Psoas muscle (tissue), 8 donors: ENCODE measurements around the gene DOCK2. TPM values are rescaled to one million over a fixed set of nuclear protein-coding genes. Genes with fewer than 3 reads are reported as not detected.

Source experiments
- ATAC-seq, 4 donors: fragments of 200-7000 bp; cut with Tn5 transposase; one replicate each; pipeline ENCODE4 v1.9.1; 2020; ENCODE audit warnings: moderate library complexity in 3 of 4, mild to moderate bottlenecking in 2 of 4
- DNase-seq, 2 donors: peaks; one replicate each; pipeline ENCODE4 v3.0.0-alpha.2; 2020
- H3K27ac ChIP-seq: fragments of 200-600 bp; one replicate; pipeline ENCODE4 v1.8.0; 2022
- H3K27me3 ChIP-seq, 3 donors: fragments of 200-600 bp in 1 of 3; one replicate each; pipeline versions ENCODE4 v1.6.1 to v1.8.0; 2013 to 2022; ENCODE audit warnings: low read length in 2 of 3, mild to moderate bottlenecking in 2 of 3, moderate library complexity in 1 of 3; ENCODE audit not compliant: insufficient read depth in 3 of 3
- H3K36me3 ChIP-seq, 2 donors: fragments of 200-600 bp in 1 of 2; one replicate each; pipeline versions ENCODE4 v1.6.1 to v1.8.0; 2013 to 2022; ENCODE audit warnings: low read depth in 1 of 2, mild to moderate bottlenecking in 1 of 2, moderate library complexity in 1 of 2; ENCODE audit not compliant: insufficient read depth in 1 of 2
- H3K4me1 ChIP-seq: fragments of 200-600 bp; one replicate; pipeline ENCODE4 v1.8.0; 2022
- H3K4me3 ChIP-seq: fragments of 200-600 bp; one replicate; pipeline ENCODE4 v1.8.0; 2022; ENCODE audit warnings: mild to moderate bottlenecking
- H3K9me3 ChIP-seq: fragments of 200-600 bp; one replicate; pipeline ENCODE4 v1.8.0; 2022
- WGBS, 3 donors: extraction: QIAGEN DNeasy Blood & Tissue Kit; methylation state at CpG; one replicate each; pipeline versions ENCODE4 v1.1.6 to v1.1.7; 2013; 5-methylcytosine and 5-hydroxymethylcytosine counted together
- intact Hi-C, 2 donors: fragments of 100-400 bp; cut with DNase I; formaldehyde crosslinking; loops; one replicate each; pipeline versions ENCODE4 v1.11.0 to v1.14.2; 2022
- polyA plus RNA-seq, 3 donors: library from polyadenylated mRNA; stranded (reverse); fragments of 200-250 nt; gene quantifications; one replicate each; pipeline ENCODE4 v1.2.3, GENCODE V29; 2013
- total RNA-seq, 4 donors: library from RNA; stranded (reverse); fragmentation: NEBNext Ultra II Directional in 2 of 4; extraction: Animal tissue kit (Norgen Biotek cat#: 25700) in 2 of 4; gene quantifications; one replicate each; pipeline versions ENCODE4 v1.2.1 to v1.2.4, GENCODE V29; 2021 to 2023
- TF ChIP-seq, protein P1 (sequence below): fragments of 200-600 bp; IDR thresholded peaks from one replicate; pipeline ENCODE4 v1.8.0; 2022; ENCODE audit warnings: antibody characterized with exemption
- donor health status: healthy with polysubstance abuse.
- donor health status: DM: no; HTN: no; CAD: no; lungs with moderate emphysema.
- donor health status: Bipolar disorder and iron deficiency.
- donor health status: healthy.
- donor health status: DM: yes; HTN: yes; CAD: no.
- donor health status: DM: no; HTN: no; CAD: no.
- donor health status: DM: no; HTN: no; CAD: no.
- donor health status: DM: yes; HTN: yes; CAD: no.

Gene DOCK2
- total and polyA plus RNA-seq, 7 donors: 0.37 to 4.4 (median 3.5) TPM

DNA sequence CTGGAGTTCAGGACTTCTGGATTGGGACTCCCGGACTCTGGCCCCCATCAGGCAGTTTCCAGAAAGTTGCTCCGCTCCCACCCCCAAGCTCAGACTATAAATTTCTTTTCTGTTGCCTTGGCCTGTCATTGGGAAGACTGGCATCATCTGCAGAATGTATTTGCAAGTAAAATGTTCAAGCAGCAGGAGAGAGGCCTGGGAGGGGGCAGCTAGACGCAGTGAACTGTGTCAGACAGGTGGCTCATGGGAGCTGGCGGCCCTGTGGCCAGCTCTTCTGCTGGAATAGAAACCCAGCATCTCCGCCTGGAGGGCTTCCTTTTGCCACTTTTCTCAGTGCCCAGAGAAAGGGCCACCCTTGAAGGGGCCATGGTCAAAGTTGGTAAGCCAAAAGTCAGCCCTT, 327.2 kb downstream of the DOCK2 start:
- Histone ChIP-seq H3K4me1 (no peaks in the 10 kb centered on the region), H3K9me3 (no peaks in the 10 kb centered on the region), H3K36me3 (no peaks in the 10 kb centered on the region), H3K27ac (no peak overlapping the region), H3K27me3 (no peaks in the 10 kb centered on the region), H3K4me3 (no peak overlapping the region)
- intact Hi-C loops: no loop called here
- ATAC-seq: no peak
- WGBS, 3 donors: 62 to 82% (median 70%) methylated on average over 5 of the region's 5 CpGs
- DNase-seq: no peak
- TF ChIP-seq, protein P1, sequence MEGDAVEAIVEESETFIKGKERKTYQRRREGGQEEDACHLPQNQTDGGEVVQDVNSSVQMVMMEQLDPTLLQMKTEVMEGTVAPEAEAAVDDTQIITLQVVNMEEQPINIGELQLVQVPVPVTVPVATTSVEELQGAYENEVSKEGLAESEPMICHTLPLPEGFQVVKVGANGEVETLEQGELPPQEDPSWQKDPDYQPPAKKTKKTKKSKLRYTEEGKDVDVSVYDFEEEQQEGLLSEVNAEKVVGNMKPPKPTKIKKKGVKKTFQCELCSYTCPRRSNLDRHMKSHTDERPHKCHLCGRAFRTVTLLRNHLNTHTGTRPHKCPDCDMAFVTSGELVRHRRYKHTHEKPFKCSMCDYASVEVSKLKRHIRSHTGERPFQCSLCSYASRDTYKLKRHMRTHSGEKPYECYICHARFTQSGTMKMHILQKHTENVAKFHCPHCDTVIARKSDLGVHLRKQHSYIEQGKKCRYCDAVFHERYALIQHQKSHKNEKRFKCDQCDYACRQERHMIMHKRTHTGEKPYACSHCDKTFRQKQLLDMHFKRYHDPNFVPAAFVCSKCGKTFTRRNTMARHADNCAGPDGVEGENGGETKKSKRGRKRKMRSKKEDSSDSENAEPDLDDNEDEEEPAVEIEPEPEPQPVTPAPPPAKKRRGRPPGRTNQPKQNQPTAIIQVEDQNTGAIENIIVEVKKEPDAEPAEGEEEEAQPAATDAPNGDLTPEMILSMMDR: no peak

DNA sequence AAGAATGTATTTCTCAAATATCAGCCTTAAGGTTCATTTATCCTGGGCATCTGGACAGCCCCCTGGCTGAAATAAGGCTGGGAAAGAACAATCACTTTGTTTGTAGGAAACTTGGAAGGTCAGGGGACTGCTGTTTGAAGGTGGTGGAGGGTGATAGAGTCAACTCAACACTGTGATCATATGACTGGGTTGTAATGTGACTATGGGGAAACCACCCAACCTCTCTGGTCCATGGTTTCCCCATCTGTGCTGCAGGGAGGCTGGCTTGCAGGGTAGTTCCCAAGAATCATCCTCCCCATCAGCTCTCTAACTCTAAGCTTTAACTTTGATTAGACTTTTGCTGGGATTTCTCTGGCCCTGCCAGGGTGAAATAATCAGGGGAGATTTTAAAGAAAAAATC, 333.3 kb downstream of the DOCK2 start:
- intact Hi-C loops: no loop called here

DNA sequence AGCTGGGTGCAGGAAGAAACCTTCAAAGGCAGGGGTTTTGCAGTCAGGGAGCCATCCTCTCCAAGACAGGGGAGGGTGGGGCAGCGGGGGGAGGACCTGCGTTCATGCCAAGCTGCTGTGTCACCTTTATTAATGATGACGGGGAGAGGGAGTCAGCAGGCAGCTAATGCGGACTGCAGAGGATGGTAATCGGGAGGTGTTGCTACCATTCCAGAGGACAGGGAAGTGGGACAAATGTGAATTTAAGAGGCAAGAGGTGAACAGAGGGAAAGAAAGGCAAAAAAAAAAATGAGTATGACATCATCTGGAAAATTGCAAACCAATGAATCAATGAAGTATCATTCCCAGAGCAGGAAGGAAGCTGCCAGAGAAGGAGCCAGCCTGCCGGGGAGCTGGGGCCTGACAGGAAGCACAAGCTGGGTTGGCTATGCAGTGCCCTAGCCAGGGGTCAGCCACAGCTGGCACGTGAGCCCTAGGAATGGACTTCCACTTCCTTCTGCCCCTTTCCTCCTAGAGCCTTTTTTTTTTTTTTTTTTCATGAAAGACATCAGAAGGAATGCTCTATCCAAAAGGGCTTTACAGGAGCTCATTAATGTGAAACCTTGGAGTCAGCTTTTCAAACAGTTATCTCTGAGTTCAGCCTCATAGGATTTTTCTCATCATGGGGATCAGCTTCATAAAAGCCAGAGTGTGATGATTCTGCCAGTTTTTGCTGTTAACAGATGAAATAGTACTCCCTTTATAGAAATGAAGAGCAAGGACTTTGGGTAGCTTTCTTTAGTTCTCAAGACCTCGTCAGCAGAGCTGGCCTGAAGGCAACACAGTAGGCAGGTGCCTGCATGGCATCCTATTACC, 334.1 kb downstream of the DOCK2 start:
- H3K4me3 ChIP-seq: no peak overlapping the region
- intact Hi-C loops: no loop called here
- no peak overlapping the region for H3K27ac ChIP-seq
- no peak for ATAC-seq
- H3K27me3 ChIP-seq: no peaks in the 10 kb centered on the region
- DNase-seq: peak in 1 of 2 donors; percentile 17
- TF ChIP-seq, protein P1: no peak
- no peaks in the 10 kb centered on the region for H3K36me3 ChIP-seq
- no peaks in the 10 kb centered on the region for H3K4me1 ChIP-seq
- no peaks in the 10 kb centered on the region for H3K9me3 ChIP-seq
- 37 to 41% (median 37%) methylated on average over 8 of the region's 8 CpGs for WGBS, 3 donors

More for the DNA sequence above, 333.3 kb downstream of the DOCK2 start:
- Histone ChIP-seq H3K9me3 (no peaks in the 10 kb centered on the region), H3K27me3 (no peaks in the 10 kb centered on the region), H3K27ac (no peak overlapping the region), H3K4me3 (no peak overlapping the region), H3K4me1 (no peaks in the 10 kb centered on the region), H3K36me3 (no peaks in the 10 kb centered on the region)
- ATAC-seq (no peak), DNase-seq (no peak)
- TF ChIP-seq, protein P1: no peak

DNA sequence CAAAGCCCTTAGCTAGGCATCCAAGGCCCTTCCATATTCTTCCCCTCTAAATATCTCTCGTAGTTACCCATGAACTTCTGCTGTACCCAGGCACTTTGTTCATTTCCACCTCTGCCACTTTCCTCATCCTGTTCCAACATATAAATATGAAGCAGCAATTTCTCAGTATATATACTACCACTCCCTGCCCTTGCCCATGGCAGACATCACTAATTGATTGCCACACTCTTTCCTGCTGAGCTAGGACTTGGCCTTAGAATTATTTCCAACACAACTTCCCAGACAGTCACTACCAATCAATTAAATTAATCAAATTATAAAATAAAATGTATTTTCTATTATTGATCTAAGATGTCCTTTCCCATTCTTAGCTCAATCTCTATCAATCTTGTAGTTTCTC, 334.7 kb downstream of the DOCK2 start:
- intact Hi-C loops: no loop called here
- WGBS, 3 donors: 83 to 91% (median 87%) methylated on average over 1 of the region's 1 CpG
- no peaks in the 10 kb centered on the region for H3K9me3 ChIP-seq

More for the DNA sequence above, 334.7 kb downstream of the DOCK2 start:
- TF ChIP-seq, protein P1: no peak
- no peak overlapping the region for H3K4me3 ChIP-seq
- H3K27me3 ChIP-seq: no peaks in the 10 kb centered on the region
- no peak overlapping the region for H3K27ac ChIP-seq
- no peaks in the 10 kb centered on the region for H3K36me3 ChIP-seq
- H3K4me1 ChIP-seq: no peaks in the 10 kb centered on the region
- DNase-seq: no peak
- ATAC-seq: no peak
